Measurements from ENCODE around the gene DLX6. TPM values are rescaled to one million over a fixed set of nuclear protein-coding genes. Genes with fewer than 3 reads are reported as not detected.

Gene DLX6
- total RNA-seq (2022; extraction: Qiagen RNA extraction; ENCODE audit: low read depth): 0.20 TPM in 1 of 5 replicates, not detected in the others

GRCh38 chr7:97005183-97006054 lies at the start of gene DLX6:
Gene DLX6, plus strand, starts transcription at chr7:97005553. Its CDS starts 425 bp downstream, at chr7:97005978.

GRCh38 chr7:97024209-97025129 lies 19.1 kb downstream of the DLX6 start, which contains the start of gene DLX5:
Gene DLX5, minus strand, starts transcription at chr7:97024831. Its CDS starts 208 bp downstream, at chr7:97024623.

Other genes with a start within 250 kb of the DLX6 start
- not detected in 5 replicates for gene DLX5, start 19.3 kb downstream of the DLX6 start, total RNA-seq (2022; extraction: Qiagen RNA extraction; ENCODE audit: low read depth)
- gene SDHAF3, start 112.1 kb downstream of the DLX6 start, total RNA-seq (2022; extraction: Qiagen RNA extraction; ENCODE audit: low read depth): 19.0 to 48.6 TPM (median 21.7 TPM) in 5 replicates

Data from A549 treated with CpdA at 1 μM for 4 hours (cell line).